Adrenal gland (tissue), 12 donors: ENCODE results near the gene ST6GALNAC3. TPM values are rescaled to one million over a fixed set of nuclear protein-coding genes. Genes with fewer than 3 reads are reported as not detected.

Experiments used
- DNase-seq, 7 donors: peaks; one replicate each; pipeline ENCODE4 v3.0.0-alpha.2; 2019 to 2020
- H3K27ac ChIP-seq, 5 donors: fragments of 200-600 bp; sonication (generic) in 4 of 5; 1 replicate in 3 of 5; 2 replicates in 2 of 5; pipeline versions ENCODE4 v1.5.1 to v1.8.0; 2016 to 2020; ENCODE audit warnings: mild to moderate bottlenecking in 1 of 5
- H3K27me3 ChIP-seq: fragments of 200-600 bp; 2 replicates; pipeline ENCODE4 v1.8.0; 2021
- H3K36me3 ChIP-seq, 2 donors: fragments of 200-600 bp; replicated peaks in 1 of 2; 1 replicate in 1 of 2; 2 replicates in 1 of 2; pipeline versions ENCODE4 v1.5.1 to v1.8.0; 2018 to 2022
- H3K4me1 ChIP-seq, 2 donors: fragments of 200-600 bp; replicated peaks in 1 of 2; 1 replicate in 1 of 2; 2 replicates in 1 of 2; pipeline versions ENCODE4 v1.5.1 to v1.8.0; 2018 to 2021
- H3K4me3 ChIP-seq, 4 donors: fragments of 200-600 bp; sonication (generic) in 3 of 4; one replicate each; pipeline ENCODE4 v1.5.1; 2016 to 2018
- H3K9me3 ChIP-seq, 3 donors: fragments of 200-600 bp; sonication (generic) in 1 of 3; replicated peaks in 1 of 3; 1 replicate in 2 of 3; 2 replicates in 1 of 3; pipeline versions ENCODE4 v1.5.1 to v1.8.0; 2016 to 2021
- CTCF ChIP-seq, 6 experiments: fragments of 450-650 bp in 4 of 6; fragments of 200-600 bp in 2 of 6; sonication (generic) in 1 of 6; IDR thresholded peaks; 1 replicate in 5 of 6; 2 replicates in 1 of 6; pipeline versions ENCODE4 v1.5.1 to v1.8.0; 2016 to 2021; ENCODE audit warnings: antibody characterized with exemption in 6 of 6, mild to moderate bottlenecking in 2 of 6, moderate library complexity in 1 of 6
- POLR2A ChIP-seq, 2 donors: fragments of 450-650 bp; IDR thresholded peaks; one replicate each; pipeline ENCODE4 v1.6.1; 2017; ENCODE audit warnings: antibody characterized with exemption in 2 of 2, mild to moderate bottlenecking in 2 of 2, moderate library complexity in 1 of 2
- WGBS, 4 donors: extraction: QIAGEN DNeasy Blood & Tissue Kit in 2 of 4; methylation state at CpG; one replicate each; pipeline versions ENCODE4 v1.1.5 to v1.1.7; 2013 to 2017; 5-methylcytosine and 5-hydroxymethylcytosine counted together
- intact Hi-C, 2 donors: fragments of 100-400 bp; cut with DNase I; formaldehyde crosslinking; loops; one replicate each; pipeline versions ENCODE4 v1.14.1 to v1.15.0; 2022 to 2023
- polyA plus RNA-seq, 3 donors: library from polyadenylated mRNA; stranded (reverse); fragments of 200-250 nt in 2 of 3; fragments of 350-450 nt in 1 of 3; fragmentation: Illumina TruSeq in 1 of 3; extraction: RNeasy Lipid Tissue Mini Kit (QIAGEN cat#74804) in 1 of 3; gene quantifications; one replicate each; pipeline ENCODE4 v1.2.3, GENCODE V29; 2013 to 2014
- total RNA-seq, 9 donors: library from RNA; depleted of rRNA in 4 of 9; stranded (reverse); fragments of >200 nt in 4 of 9; fragments of 120-200 nt in 1 of 9; fragmentation: NEBNext Ultra II Directional in 1 of 9; extraction: Animal tissue kit (Norgen Biotek cat#: 25700) in 1 of 9; gene quantifications; one replicate each; pipeline versions ENCODE4 v1.1.0 to v1.2.4, GENCODE V29; 2013 to 2023
- donor health status: healthy with polysubstance abuse.
- donor health status: Bipolar disorder and iron deficiency.
- donor health status: DM: yes; HTN: yes; CAD: no.
- donor health status: DM: no; HTN: no; CAD: no.
- donor health status: DM: no; HTN: no; CAD: no.
- donor health status: DM: yes; HTN: yes; CAD: no.

ST6GALNAC3 gene
- total and polyA plus RNA-seq, 12 donors = 1.4 to 11.5 (median 5.9) TPM

- H3K27me3 ChIP-seq = no peaks in the 10 kb centered on the region
- no peak overlapping the region for H3K4me3 ChIP-seq
- intact Hi-C loops = no loop called here
- no peak for DNase-seq
- H3K4me1 ChIP-seq = no peaks in the 10 kb centered on the region
- H3K36me3 ChIP-seq = no peaks in the 10 kb centered on the region
- no peak for TF ChIP-seq POLR2A (IDR thresholded peaks at IDR 0.05)
- H3K27ac ChIP-seq = no peak overlapping the region
- WGBS, 4 donors = 72 to 83% (median 77%) methylated on average over 2 of the region's 2 CpGs
- H3K9me3 ChIP-seq = no peaks in the 10 kb centered on the region
Observed at GRCh38 chr1:76202670-76203069, 128.1 kb downstream of the ST6GALNAC3 start.

DNA sequence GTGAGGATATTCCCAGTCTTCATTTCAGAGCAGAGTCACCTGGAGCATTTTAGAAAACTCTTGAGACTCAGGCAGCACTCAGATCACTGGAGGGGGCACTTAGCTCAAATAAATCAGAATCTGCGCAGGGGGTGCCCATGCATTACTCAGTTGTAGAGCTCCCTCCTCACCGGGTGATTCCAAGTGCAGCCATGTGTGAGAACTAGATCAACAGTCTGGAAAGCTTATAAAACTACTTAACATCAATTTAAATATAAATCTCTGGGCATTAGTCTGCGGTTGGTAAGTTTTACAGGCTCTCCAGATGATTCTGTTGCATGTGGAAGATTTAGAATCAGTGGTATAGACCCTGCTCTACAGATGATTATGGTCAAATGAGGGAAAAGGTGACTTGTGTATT is 128.6 kb downstream of the ST6GALNAC3 start:
- Histone ChIP-seq H3K4me3 (no peak overlapping the region), H3K36me3 (no peaks in the 10 kb centered on the region), H3K27ac (no peak overlapping the region), H3K4me1 (no peaks in the 10 kb centered on the region), H3K9me3 (no peaks in the 10 kb centered on the region), H3K27me3 (no peaks in the 10 kb centered on the region)
- no peak for DNase-seq
- TF ChIP-seq CTCF (IDR thresholded peaks at IDR 0.05) = no peak
- TF ChIP-seq POLR2A (IDR thresholded peaks at IDR 0.05) = no peak
- intact Hi-C loops = no loop called here
- 54 to 80% (median 67%) methylated on average over 3 of the region's 3 CpGs for WGBS, 4 donors

DNA sequence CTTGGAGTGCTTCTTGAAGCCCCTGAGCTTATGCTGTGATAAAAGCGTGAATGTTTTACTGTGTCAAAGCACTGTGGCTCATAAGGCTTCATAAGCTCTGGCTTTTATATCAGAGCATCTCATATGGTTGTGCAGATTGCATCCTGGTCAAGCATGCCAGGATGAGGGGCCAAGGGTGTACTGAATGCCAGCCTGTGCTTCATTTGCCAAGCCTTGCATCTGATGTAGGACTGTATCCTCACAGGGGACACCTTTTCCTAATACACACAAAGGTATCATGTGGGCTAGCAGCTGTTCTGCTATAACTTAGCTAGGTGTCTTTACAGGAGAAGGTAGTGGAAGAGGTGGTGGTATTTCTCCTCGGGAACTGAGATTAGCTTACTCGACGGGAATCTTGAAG is 134.7 kb downstream of the ST6GALNAC3 start:
- H3K27ac ChIP-seq = no peak overlapping the region
- no peaks in the 10 kb centered on the region for H3K36me3 ChIP-seq
- H3K4me3 ChIP-seq = no peak overlapping the region
- no peaks in the 10 kb centered on the region for H3K27me3 ChIP-seq
- WGBS, 4 donors = 69 to 90% (median 82%) methylated on average over 4 of the region's 4 CpGs
- no peaks in the 10 kb centered on the region for H3K9me3 ChIP-seq
- intact Hi-C loops = no loop called here
- TF ChIP-seq POLR2A (IDR thresholded peaks at IDR 0.05) (no peak), CTCF (IDR thresholded peaks at IDR 0.05) (no peak)
- no peaks in the 10 kb centered on the region for H3K4me1 ChIP-seq
- DNase-seq = no peak

GRCh38 chr1:76209648-76210047 is 135.1 kb downstream of the ST6GALNAC3 start:
- WGBS, 4 donors = 62 to 67% (median 64%) methylated on average over 3 of the region's 3 CpGs
- Histone ChIP-seq H3K36me3 (no peaks in the 10 kb centered on the region), H3K9me3 (no peaks in the 10 kb centered on the region), H3K4me1 (no peaks in the 10 kb centered on the region), H3K27me3 (no peaks in the 10 kb centered on the region), H3K27ac (no peak overlapping the region), H3K4me3 (no peak overlapping the region)
- intact Hi-C loops = no loop called here
- TF ChIP-seq CTCF (IDR thresholded peaks at IDR 0.05) = no peak
- no peak for TF ChIP-seq POLR2A (IDR thresholded peaks at IDR 0.05)
- DNase-seq = no peak

DNA sequence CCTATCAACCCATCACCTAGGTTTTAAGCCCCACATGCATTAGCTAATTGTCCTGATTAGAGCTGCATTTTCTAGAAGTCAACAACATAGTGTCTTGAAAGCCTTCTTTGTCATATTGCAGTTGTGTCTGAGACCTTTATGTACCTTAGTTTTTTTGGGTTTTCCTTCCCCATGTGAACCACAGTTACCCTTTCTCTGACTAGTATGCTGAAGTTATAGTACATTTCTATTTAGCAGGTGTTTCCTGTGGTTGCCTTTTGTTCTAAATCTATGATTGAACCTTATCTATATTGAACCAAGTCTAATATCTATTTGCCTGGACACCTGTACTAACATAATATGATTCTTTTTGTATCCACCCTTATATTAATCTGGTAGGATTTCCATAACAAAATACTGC is 135.6 kb downstream of the ST6GALNAC3 start:
- no peaks in the 10 kb centered on the region for H3K27me3 ChIP-seq
- intact Hi-C loops = no loop called here
- no peak overlapping the region for H3K27ac ChIP-seq
- no peak for TF ChIP-seq CTCF (IDR thresholded peaks at IDR 0.05)
- TF ChIP-seq POLR2A (IDR thresholded peaks at IDR 0.05) = no peak
- no peaks in the 10 kb centered on the region for H3K4me1 ChIP-seq
- DNase-seq = no peak
- no peaks in the 10 kb centered on the region for H3K36me3 ChIP-seq
- no peaks in the 10 kb centered on the region for H3K9me3 ChIP-seq
- no peak overlapping the region for H3K4me3 ChIP-seq
